Putamen (tissue), 1 donor: ENCODE results near the gene ZNF93.
A peak's percentile ranks its signal among the peaks of the same experiment; 100 is the strongest.
"Not testable (repeated sequence)": the region's sequence is repeated elsewhere in the genome, so short reads cannot be mapped to it uniquely, and the experiment has no call there.

Experiments
- DNase-seq: peaks from one replicate; pipeline ENCODE4 v3.0.0-alpha.2; 2016; ENCODE audit warnings: low spot score

Gene ZNF93

DNA sequence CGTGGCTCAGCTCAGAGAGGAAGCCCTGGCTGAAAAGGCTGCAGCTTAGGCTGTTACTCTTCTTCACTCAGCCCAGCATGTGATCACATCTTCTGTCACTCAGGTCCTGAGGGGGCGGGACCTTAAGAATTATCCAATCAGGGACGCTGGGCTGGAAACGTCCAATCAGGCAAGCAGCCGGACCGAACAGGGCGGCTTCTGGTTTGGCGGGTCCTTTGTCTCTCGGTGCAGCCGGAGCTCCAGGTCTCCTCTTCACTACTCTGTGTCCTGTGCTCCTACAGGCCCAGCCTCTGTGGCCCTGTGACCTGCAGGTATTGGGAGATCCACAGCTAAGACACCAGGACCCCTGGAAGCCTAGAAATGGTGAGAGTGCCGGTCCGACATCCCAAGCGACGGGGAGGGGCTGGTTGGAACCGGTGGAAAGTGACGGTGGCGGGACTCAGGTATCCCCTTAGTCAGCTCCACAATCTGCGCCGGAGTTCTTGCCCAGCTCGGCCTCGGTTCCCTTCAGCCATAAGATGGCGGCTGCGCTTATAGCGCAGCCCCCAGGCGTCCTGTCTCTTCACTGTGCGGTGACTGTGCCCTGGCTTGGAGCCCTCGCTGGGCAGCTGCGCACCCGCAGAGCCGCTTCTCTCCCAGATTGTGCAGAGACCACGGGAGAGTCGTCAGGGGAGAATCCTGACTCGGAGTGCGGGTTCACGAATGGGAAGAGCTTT, at the start of gene ZNF93:
Gene ZNF93, plus strand, starts transcription at position 218 of the 716 bp plus-strand sequence. Its CDS starts 143 bp downstream, at position 361.
- DNase-seq, result peak; percentile 96

DNA sequence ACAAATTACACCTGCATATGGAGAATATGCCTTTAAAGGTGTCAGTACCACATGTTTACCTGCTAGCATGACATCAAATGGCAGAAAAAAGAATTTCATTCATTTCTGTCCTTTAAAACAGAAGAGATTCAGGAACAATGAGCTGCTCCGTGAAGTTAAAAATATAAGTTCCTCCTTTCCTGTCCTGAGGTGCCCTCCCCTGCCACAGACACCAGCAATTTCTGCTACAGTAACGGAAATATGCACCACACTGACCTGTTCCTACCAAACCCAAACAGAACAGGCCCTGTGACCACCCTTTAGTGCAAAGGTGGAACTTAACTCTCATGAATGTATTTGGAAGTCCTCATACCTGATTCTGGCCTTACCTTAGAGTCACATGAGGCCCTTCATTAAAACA, 49.0 kb upstream of the ZNF93 start:
- not testable (repeated sequence) for DNase-seq

DNA sequence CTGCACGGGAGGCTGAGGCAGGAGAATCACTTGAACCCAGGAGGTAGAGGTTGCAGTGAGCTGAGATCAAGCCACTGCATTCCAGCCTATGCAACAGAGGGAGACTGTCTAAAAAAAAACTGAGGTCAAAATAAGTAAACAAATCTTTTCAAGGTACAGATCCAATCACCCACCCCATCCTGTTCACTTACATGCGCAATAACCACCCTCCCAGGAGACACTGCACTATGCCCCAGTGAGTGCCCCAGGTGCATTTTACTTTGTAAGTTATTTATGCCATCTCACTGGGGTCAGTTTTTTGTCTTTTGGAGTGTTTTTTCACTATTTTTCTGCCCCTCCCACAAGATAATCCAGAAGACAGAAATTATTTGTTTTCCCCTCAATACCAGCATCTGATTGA, 42.0 kb upstream of the ZNF93 start:
- DNase-seq, result no peak

DNA sequence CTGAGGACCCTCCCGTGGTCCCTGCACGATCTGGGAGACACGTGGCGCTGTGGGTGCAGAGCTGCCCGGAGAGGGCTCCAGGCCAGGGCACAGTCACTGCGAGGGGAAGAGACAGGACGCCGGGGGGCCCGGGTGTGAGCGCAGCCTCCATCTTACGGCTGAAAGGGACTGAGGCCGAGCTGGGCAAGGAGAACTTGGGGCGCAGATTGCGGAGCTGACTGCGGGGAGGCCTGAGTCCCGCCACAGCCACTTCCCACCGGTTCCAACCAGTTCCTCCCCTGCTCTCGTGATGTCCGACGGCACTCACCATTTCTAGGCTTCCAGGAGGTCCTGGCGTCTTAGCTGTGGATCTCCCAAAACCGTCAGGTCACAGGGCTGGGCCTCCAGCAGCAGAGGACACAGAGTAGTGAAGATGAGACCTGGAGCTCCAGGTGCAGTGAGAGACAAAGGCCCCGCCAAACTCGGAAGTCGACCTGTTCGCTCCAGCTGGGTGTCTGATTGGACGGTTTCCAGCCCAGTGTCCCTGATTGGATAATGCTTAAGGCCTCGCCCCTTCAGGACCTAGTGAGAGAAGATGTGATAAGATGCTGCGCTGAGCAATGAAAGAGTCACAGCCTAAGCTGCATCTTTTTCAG, 39.9 kb upstream of the ZNF93 start:
- peak; percentile 62 for DNase-seq

DNA sequence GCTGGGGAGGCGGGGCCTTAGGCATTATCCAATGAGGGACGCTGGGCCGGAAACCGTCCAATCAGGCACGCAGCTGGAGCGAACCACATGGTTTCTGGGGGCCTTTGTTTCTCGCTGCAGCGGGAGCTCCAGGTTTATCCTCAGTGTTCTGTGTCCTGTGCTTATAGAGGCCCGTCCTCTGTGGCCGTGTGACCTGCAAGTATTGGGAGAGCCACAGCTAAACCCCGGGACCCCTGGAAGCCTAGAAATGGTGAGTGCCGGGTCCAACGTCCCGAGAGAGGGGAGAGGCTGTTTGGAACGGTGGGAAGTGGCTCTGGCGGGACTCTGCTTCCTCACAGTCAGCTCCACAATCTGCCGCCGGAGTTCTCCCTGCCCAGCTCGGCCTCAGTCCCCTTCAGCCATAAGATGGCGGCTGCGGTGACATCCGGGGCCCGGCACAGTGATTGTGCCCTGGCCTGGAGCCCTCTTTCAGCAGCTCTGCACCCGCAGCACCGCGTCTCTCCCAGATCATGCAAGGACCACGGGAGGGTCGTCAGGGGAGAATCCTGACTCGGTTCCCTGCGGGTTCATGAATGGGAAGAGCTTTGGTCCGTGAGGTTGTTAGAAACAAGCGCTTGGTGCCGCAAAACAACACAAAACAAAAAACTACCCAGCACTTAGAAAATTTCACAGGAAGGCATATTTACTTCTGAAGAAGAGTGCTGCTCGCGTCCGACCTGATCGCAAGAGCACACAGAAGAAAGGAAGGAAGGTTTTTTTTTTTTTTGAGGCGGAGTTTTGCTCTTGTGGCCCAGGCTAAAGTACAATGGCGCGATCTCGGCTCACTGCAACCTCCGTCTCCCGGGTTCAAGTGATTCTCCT, 34.8 kb upstream of the ZNF93 start, which contains the start of gene ZNF253:
Gene ZNF253, plus strand, starts transcription at position 133 of the 861 bp plus-strand sequence. Its CDS starts 115 bp downstream, at position 248.
- peak; percentile 98 for DNase-seq

DNA sequence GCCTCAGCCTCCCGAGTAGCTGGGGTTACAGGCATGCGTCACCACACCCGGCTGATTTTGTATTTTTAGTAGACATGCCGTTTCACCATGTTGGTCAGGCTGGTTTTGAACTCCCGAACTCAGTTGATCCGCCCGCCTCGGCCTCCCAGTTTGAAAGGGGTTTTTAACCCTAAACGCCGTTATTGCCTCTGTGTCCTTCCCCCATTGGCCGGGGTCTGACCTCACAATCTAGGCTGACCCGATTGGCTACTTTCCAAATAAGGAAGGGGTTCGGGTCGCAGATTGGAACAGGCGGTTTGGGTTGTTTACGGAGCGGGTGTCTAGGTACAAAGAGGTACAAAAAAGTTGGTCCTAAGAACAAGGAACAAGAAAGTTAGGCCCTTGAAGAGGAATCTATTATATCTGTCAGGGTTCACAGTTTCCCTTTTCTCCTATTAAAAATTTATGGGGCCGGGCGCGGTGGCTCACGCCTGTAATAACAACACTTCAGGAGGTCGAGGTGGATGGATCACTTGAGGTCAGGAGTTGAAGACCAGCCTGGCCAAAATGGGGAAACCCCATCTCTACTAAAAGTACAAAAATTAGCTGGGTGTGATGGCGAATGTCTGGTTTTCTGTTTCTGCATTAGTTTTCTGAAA, 34.0 kb upstream of the ZNF93 start:
- DNase-seq, result no peak

DNA sequence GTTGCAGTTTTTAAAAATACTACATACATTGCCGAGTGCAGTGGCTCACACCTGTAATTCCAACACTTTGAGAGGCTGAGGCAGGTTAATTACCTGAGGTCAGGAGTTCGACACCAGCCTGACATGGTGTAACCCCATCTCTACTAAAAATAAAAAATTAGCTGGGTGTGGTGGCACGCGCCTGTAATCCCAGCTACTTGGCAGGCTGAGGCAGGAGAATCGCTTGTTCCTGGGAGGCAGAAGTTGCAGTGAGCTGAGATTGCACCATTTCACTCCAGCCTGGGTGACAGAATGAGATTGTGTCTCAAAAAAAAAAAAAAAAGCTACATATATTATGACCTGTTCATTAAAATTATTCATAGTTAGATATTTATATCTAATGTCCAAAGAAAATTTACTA, 30.7 kb upstream of the ZNF93 start:
- not testable (repeated sequence) for DNase-seq

DNA sequence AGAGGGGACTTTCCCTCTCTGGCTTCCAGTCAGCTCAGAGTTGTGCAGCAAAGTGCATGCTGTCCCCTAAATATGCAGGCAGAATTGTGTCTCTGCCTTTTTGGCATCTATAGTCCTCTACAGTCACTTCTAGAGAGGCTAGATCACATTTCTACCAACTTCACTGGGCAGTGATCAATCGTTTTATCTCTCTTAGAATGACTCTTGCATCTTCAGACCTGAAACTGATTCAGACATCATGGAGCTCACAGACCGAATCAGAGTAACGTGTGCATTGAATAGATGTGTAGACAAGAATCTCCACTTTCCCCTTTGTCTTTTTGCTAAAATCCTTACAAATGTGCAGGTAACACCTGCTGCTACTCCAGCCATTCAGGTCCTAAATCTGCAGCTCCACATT, 28.8 kb upstream of the ZNF93 start:
- DNase-seq, result no peak

DNA sequence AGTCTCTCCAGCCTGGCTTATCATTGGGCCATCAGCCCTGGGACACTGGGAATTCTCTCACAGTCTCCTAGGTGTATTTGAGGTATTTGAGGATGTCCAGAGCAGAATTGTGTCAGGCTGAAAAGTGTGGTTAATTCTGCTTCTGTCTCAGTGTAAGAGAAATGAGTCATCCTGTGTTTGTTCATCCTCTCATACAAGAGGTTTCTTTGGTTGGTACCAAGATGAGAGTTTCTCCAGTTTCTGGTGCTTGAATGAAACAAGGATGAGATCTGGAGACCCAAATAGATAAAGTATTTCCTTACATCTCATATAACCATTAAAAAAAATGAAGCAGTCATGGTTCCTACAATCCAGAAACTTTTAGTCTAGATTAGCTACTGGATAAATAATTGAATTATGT, 27.4 kb upstream of the ZNF93 start:
- no peak for DNase-seq

DNA sequence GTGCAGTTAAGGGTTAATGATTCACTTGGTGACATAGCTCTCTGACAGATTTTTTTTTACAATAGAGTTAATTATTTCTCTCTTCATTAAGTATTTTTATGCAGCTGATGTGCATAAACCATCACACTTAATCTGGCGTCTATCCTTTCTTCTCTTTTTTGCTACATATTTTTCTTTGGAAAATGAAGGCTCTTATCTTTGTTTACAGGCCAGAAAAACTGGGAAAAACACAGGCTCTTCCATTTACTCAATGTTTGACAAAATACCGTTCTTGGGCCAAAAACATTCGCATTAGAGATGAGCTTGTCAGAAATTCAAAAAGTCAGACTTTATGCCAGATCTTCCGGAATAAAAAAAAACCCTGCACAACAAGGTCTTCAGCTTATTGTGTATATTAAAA, 23.0 kb upstream of the ZNF93 start:
- no peak for DNase-seq

DNA sequence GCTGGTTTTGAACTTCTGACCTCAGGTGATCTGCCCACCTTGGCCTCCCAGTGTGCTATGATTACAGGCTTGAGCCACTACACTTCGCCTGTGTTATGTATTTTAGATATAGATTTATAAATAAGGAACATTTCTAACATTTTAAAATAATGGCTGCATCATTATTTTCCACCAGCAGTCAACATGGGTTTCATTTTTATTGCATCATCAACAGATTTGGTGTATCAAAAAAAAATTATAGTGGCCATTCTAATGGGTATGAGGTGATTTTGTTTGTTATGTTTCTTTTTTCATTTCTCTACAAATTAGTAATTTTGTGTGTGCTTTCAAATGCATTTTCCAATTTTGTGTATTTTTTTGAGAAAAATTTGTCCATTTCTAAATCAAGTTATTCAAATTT, 16.2 kb upstream of the ZNF93 start:
- no peak for DNase-seq

DNA sequence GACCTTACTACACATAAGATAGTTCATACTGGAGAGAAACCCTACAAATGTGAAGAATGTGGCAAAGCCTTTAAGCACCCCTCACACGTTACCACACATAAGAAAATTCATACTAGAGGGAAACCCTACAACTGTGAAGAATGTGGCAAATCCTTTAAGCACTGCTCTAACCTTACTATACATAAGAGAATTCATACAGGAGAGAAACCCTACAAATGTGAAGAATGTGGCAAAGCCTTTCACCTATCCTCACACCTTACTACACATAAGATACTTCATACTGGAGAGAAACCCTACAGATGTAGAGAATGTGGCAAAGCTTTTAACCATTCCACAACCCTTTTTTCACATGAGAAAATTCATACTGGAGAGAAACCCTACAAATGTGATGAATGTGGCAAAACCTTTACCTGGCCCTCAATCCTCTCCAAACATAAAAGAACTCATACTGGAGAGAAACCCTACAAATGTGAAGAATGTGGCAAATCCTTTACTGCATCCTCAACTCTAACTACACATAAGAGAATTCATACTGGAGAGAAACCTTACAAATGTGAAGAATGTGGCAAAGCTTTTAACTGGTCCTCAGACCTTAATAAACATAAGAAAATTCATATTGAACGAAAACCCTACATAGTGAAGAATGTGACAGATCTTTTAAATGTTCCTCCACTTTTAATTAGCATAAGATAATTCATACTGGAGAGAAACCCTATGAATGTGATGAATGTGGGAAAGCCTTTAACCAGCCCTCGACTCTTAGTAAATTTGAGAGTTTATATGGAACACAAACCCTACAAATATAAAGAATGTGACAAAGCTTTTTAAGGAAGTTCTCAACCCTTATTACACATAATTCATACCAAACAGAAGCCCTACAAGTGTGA, 8.4 kb upstream of the ZNF93 start:
- DNase-seq, result not testable (repeated sequence)

DNA sequence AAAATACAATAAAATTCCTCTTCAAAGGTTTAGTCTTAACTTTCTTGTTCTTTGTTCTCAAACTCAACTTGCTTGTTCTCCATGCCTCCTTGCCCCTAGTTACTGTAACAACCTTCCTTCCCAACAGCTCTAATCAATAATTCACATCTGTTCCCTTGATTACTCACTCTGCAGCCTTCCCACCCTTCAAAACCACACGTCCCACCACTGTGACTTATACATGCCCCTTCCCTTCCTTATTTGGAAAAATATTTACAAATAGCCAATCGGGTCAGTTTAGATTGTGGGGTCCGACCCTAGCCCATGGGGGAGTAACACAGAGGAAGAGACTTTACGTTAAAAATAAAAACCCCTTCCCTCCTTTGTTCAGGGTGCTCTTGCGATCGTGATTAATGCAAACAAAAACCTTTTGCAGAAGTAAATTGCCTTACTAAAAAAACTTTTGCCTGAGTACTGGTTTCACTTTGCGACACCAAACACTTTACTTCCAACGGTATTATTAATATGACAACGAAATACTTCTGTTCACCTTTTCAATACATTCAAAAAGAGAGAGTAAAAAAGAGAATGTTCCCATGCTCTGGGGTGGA, 512 bp upstream of the ZNF93 start:
- no peak for DNase-seq

DNA sequence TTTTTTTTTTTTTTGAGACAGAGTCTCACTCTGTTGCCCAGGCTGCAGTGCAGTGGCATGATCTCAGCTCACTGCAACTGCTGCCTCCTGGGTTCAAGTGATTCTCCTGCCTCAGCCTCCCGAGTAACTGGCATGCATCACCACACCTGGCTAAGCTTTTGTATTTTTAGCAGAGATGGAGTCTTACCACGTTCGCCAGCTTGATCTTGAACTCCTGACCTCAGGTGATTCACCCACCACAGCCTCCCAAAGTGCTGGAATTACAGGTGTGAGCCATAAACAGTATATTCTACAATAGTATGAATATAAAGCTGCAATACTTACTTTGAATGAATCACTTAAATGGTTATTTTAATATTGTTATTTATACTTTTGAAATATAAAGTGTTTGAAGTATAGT, 6.8 kb downstream of the ZNF93 start:
- DNase-seq, result not testable (repeated sequence)

DNA sequence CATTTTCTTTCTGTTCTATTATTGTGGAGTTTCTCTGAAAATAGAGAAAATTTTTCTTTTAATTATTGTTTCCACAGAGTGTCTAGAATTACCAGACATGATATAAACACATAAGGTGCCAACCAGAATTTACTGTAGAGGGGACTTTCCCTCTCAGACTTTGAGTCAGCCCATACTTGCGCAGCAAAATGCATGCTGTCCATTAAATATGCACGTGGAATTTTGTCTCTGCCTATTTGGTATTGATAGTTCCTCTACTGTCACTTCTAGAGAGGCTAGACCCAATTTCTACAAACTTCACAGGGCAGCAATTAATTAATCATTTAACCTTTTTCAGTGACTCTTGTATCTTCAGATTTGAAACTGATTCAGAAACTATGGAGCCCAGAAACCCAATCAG, 8.9 kb downstream of the ZNF93 start:
- no peak for DNase-seq

DNA sequence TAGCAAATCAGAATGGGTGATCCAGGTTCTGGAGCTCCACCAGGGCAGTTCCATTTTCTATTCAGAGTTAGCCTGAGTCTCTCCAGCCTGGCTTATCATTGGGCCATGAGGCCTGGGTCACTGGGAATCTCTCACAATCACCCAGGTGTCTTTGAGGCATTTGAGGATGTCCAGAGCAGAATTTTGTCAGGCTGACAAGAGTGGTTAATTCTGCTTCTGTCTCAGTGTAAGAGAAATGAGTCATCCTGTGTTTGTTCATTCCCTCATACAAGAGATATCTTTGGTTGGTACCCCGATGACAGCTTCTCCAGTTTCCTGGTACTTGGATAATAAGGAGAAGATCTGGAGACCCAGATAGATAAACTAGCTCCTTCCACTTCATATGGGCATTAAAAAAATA, 10.4 kb downstream of the ZNF93 start:
- DNase-seq, result no peak

DNA sequence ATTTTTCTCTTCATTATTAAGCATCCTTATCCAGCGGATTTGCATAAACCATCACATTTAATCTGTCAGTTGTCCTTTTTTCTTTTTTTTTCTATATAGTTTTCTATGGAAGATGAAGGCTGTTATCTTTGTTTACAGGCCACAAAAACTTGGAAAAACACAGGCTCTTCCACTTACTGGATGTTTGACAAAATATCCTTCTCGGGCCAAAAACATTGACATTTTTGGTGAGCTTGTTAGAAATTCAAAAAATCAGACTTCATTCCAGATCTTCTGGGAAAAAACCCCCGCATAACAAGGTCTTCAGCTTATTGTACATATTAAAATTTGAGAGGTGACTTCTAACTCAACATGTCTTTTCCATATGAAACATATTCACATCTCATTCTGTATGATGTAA, 13.8 kb downstream of the ZNF93 start:
- DNase-seq, result no peak

DNA sequence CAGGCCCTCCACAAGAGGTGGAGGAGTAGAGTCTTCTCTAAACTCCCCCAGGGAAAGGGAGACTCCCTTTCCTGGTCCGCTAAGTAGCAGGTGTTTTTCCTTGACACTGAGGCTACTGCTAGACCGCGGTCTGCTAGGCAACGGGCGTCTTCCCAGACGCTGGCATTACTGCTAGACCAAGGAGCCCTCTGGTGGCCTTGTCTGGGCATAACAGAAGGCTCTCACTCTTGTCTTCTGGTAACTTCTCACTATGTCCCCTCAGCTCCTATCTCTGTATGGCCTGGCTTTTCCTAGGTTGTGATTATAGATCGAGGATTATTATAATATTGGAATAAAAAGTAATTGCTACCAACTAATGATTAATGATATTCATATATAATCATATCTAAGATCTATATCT, 29.7 kb downstream of the ZNF93 start:
- not testable (repeated sequence) for DNase-seq

DNA sequence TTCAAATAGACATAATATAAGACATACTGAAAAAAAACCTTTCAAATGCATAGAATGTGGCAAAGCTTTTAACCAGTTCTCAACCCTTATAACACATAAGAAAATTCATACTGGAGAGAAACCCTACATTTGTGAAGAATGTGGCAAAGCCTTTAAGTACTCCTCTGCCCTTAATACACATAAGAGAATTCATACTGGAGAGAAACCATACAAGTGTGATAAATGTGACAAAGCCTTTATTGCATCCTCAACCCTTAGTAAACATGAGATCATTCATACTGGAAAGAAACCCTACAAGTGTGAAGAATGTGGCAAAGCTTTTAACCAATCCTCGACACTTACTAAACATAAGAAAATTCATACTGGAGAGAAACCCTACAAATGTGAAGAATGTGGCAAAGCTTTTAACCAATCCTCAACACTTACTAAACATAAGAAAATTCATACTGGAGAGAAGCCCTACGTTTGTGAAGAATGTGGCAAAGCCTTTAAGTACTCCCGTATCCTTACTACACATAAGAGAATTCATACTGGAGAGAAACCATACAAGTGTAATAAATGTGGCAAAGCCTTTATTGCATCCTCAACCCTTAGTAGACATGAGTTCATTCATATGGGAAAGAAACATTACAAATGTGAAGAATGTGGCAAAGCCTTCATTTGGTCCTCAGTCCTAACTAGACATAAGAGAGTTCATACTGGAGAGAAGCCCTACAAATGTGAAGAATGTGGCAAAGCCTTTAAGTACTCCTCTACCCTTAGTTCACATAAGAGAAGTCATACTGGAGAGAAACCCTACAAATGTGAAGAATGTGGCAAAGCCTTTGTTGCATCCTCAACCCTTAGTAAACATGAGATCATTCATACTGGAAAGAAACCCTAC, 32.9 kb downstream of the ZNF93 start:
- DNase-seq, result not testable (repeated sequence)

DNA sequence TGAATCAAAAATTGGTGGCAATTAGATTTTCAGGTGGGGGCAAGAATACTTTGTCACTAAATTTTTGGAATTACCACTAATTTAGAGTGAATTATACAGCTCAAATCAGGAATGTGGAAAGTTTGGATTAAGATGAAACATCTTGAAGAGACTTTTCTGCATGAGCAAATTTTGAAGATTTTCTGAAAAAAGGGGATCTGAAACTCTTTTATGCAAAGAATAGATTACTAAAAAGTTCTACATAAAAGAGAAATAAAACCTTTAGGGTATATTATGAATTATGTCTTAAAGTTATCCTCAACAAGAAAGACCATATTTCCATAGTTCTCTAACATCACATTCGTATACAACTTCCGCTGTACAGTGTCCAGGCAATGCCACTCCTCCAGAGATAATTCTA, 36.7 kb downstream of the ZNF93 start:
- no peak for DNase-seq
